ENCODE data around the gene TBC1D10B.

The TBC1D10B gene

DNA sequence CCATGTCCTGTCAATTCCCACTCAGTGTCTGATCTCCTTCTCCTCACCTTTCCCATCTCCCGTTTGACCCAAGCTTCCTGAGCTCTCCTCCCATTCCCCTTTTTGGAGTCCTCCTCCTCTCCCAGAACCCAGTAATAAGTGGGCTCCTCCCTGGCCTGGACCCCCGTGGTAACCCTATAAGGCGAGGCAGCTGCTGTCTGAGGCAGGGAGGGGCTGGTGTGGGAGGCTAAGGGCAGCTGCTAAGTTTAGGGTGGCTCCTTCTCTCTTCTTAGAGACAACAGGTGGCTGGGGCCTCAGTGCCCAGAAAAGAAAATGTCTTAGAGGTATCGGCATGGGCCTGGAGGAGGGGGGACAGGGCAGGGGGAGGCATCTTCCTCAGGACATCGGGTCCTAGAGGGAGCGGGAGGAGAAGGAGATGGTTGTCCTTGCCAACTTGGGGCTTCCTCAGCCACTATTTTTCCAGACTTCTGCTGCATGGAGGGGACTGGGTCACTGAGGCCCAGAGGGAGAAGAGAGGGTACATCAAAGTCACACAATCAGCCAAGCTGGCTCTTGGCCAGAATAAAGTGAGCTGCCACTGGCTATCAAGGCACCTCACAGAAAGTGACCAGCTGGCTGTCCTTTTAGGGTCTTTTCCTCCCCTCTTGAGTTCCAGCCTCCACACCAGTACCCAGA lies 1.9 kb upstream of the TBC1D10B start:
- no peak for DNase-seq

DNA sequence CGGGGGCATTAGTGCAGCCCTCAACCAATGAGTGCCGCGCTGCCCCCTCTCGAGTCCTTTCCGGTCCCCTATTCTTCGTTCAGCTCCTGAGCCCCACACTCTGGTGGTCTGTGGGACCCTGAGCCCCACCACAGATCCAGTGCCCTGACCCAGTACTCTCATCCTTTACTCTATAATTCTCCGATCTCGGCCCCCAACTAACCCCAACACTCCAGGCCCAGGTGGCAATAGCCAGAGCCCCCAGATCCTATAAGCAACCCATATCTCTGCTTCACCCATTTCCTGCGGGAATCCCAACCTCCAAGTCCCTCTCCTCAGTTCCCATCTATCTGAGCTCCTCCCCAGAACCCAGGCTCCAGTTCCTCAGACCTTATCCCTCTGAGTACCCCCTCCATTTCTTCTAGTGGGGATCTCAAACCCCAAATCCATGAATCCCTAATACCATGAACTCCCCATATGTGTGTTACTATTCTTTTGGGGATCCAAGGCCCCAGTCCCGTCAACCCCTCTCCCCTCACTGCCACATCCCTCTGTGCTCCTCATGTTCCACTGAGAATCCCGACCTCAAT lies 1.0 kb upstream of the TBC1D10B start:
- DNase-seq = no peak

DNA sequence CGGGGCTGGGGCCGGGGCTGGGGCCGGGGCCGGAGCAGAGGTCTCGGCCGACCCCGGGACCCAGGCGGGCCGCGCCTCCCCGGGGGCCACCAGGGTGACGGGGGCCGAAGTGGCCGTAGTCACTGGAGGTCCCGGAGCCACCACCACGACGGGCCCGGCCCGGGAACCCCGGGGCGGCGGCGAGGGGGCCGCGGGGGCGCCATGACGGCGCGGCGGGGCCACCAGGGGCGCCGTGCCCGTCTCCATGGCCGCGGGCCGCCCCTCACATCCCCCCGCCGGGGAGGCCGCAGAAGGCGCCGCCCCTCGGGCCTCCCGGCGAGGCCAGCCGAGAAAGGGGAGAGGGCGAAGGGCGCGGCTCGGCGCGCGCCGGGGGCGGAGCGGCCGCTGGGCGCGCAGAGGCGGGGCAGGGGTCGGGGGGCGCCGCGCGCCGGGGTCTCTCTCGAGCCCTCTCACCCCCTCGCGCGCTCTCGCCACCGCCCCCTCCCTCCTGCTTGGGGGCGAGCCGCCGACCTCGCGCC lies 297 bp downstream of the TBC1D10B start:
- no peak for DNase-seq

DNA sequence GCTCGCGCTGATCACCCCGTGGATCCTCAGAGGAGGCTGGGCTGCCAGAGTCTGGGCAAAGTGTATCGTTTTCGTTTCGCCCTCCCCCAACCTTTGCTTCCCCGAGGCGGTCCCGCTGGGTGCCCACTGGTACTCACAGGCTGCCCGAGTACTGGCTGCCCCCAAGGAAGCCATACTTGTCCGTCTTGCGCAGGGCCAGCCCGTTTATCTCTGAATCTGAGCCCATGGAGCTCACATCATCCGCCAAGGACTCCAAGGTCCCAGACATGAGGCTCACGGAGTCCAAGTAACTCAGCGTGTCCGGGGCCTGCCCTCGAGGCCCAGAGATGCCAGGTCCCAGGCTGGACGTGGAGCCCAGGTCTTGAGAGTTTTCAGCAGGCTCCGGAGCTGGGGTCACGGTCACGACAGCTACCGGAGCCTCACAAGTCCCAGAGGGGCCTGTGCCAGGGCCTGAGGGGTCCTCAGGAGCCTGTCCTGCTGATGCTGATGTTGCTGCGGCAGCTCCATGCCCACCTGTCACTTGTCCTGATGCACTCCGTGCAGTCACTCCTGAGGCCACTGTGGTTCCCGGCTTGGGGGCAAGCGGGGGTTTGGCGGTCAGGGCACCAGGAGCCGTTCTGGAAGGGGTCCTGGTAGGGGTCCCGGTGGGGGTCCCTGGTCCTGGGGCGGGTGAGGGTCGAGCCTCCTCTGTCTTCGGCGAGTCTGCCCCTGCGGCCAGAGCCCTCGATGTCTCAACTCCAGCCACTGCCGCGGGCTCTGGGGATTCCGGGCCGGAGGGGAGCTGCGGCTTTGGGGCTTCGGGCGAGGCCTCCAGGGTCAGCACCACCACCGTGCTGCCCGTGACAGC lies 980 bp downstream of the TBC1D10B start:
- DNase-seq = peak; percentile 21

DNA sequence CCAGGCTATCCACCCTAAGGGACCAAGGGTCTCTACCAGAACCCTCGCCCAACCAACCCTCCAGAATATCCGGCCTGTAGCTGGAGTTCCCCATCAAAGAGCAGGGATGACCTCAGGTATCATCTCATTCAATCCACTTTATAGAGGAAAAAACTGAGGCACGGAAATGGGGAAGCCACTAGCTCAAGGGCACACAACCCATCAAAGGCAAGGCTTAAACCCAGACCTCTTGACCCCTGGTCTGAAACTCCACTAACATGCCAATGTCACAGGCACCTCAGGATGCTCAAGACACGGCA lies 1.6 kb downstream of the TBC1D10B start:
- no peak for DNase-seq

DNA sequence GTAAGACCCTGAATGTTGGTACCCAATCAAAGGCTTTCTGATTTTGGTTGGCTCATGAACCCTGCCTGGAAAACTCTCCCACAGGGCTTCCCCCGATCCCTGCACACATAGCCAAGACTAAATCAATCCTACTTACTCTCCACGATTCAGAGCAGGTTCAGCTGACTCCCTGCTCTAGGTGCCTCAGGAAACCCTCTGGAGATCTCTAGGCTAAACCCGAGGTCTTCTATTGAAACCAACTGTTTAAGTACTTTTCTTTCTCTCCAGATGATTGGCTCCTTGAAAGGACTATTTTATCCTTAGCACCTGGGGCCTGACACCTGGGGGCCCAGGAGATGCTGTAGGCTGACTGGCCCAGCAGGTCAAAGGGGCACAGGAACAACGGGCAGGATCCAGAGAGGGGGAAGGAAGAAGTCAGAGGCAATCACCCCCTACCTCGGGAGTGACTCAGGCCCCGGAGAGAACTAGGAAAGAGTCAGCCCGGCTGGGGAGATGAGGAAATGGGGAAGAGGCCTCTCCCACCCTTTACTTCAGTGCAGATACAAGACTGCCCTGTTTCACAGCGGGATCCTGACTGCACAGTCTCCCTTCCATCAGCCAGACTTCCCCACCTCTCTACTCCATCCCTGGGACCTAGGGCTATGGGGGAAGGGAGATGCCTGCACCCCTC lies 2.0 kb downstream of the TBC1D10B start:
- DNase-seq = peak; percentile 70

DNA sequence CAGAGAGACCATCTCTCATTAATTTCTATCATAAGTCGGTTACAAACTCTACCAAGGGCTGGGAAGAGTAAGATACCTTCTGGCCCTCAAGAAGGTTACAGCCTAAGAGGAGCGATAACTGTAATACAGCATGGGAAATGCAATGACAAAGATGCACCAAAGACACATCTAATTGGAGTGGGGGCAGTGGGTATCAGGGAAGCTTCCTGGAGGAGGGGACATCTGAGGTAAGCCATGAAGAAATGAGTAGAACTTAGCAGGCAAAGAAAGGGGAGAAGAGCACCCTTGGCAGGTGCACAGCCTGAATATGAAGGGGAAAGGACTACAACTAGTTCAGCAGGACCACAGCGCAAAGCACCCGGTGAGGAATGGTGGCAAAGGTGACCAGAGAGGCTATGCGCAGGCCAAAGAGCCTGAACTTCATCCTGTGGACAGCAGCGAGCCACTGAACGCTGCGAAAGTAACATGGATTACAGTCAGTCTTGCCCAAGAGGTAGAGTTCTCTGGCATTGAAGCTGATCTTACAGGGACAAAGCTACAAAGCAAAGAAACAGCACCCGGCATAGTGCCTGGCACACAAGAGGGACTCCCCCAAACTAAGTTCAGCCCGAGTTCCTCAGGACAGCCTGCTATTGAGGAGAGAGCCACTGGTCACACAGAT lies 2.8 kb downstream of the TBC1D10B start:
- no peak for DNase-seq

DNA sequence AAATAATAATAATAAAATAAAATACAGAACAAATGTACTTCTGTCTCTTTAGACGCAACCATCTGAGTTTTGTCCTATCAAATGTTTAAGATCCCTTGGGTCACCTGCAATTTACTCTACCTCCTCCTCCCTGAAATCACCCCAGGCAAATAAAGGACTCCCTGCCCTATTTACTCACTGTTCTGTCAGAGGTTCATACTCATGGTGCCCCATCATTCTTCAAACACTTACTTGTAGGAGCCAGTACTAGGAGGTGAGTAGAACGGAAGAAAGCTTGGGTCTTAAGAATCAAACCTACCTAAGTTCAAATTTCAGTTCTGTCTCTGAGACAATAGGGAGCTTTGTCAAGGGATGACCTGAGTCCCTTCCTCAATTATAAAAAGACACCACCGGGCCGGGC lies 3.8 kb downstream of the TBC1D10B start:
- DNase-seq = no peak

DNA sequence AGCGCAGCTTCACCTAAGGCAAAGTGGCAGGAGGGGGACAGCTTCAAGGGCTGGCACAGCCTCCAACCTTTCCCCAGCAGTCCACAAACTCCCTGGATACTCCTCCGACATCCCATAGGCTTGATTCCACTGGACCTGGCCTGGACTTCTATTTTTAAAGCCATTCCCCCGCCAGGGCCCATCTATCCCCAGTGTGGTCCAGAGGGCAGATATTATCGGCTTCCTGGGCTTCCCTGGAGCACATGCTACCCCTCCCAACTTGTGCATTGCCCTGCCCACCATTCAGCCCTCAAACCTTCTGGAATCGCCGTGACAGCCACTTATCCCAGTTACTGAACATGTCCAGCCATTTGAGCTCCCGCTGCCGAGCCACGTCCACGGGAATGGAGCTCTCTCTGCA lies 5.1 kb downstream of the TBC1D10B start:
- no peak for DNase-seq

DNA sequence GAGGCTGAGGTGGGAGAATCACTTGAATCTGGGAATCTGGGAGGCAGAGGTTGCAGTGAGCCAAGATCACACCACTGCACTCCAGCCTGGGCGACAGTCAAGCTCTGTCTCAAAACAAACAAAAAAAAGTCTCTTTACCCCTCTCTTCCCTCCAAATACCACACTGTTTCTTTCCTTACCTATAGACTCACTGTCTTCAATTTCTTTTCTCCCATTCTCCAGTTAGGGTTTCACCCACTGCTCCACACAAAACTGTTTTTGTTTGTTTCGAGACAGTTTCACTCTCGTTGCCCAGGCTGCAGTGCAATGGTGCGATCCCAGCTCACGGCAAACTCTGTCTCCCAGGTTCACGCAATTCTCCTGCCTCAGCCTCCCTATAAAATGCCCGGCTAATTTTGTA lies 9.1 kb downstream of the TBC1D10B start:
- DNase-seq = no peak

DNA sequence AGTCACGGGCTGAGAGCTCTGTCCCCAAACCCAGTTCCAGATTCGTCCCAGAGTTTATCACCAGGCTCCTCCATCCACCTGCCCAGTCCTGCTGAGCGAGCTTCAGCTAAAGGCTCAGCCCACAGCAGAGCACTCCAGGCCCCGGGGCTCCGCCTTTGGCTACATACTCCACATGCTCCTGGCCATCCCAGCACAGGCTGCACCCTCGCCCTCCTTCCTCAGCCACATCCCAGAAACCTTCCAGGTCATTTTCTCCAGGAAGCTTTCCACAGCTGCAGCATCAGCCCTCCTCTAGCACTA lies 10.5 kb downstream of the TBC1D10B start:
- no peak for DNase-seq

DNA sequence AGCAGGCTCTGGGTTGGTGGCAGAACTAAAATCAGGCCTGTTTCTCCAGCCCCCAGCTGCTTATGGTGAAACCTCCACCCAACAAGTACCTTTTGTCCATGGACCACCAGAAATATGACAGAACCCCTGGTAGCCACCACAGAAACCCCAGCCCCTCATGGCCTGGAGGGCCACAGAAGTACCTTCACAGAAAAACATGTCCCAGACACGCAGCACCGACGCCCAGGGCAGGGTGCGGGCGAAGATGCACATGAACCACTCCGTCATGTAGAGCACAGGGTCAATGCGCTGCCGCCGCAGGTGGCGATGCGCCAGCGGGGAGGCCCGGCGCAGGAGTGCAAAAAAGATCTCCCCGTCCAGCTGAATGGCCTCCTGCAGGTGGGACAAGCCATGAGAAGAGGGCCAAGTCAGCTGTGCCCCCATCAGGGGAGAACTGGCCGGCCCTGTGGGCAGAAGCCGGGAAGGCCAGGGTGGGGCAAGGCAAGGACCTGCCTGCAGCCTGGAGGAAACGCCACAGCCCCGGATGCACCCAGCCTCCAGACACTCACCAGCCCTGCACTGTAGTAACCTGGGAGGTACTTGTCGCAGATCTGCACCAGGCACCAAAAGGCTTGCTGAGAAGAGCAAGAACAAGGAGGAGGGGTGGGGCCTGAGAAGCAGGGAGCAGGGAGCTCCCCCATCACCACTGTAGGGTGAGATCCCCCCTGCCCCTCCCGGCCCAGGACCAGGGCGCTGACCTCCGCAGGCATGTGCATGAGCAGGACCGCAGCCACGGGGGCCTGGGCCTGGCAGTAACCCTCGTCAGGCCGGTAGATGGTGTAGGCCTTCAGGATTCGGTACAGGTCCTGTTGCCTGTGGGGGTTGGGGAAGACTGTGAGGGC lies 11.1 kb downstream of the TBC1D10B start:
- DNase-seq = no peak

DNA sequence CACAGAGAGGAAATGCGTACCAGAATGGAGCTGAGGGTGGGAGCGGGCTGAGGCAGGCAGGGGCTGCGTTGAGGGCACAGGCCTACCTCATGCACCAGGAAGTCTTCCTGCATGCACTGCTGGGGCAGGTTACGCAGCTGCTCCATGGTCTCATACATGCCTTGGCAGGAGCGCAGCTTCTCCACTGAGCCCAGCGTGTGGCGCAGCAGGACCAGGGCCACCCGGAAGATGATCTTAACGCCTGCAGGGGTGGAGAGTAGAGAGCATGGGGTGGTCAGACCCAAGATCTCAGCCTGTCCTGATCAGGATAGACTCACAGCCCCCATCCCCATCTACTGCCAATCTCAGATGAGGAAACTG lies 11.7 kb downstream of the TBC1D10B start:
- DNase-seq = no peak

DNA sequence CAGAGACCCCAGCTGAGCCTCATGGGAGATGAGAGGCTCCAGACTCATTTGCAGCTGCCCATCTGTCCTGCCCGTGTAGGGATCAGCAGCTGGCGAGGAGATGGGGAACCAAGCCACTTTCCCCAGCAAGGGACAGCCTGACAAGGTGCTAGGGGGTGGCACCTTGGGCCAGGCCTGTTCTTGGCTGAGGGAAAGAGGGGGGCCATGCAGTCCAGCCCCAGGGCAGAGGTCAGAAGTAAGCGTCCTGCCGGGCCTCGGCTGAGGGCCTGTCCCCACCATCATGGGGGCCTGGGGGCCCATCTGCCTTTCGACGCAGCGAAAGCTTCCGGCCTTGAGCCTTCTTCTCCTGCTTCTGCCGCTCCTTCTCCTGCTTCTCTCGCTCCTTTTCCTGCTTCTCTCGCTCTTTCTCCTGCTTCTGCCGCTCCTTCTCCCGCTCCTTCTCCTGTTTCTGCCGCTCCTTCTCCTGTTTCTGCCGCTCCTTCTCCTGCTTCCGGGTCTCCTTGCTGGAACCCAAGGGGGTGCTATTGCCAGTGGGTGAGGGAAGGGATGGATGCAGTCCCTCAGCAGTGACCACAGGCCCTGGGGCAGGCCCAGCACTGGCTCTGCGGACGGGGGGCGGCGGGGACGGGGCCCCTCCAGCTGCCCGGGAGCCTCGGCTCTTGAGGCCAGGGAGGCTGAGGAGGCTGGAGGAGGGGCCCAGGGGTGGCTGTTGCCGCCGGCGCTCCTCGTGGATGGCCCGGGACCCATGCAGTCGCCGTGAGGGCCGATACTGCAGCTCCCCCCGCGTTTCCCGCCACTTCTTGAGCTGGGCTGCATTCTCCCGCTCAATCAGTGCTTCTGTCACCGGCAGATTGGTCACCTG lies 12.3 kb downstream of the TBC1D10B start:
- no peak for DNase-seq

DNA sequence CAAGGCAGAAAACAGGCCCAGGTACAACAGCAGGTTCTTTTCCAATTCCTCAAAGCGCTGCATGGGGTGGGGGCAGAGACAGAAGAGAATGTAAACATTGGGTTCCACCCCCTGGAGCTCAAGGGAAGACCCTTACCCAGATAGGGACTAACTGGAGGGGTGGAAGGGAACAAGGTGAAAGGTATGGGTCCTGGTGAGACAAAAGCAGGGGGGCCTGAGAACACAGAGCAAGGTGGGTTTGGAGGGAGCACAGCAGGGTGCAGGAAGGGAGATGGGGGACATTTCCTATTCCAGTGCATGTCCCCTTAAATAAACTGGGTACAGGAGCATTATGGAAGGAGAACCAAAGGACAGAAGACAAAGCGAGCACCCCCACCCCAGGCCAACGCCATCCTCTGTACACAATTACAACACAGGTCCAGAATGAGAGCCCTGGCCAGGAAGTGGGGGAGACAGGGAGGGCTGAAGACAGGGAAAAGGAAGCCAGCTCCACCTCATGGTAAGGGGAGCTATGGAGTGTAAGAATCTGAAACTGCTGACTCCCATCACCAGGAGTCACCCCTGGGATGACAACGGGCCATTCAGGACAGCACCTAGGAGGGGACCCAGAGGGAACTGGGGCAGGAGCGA lies 13.1 kb downstream of the TBC1D10B start:
- no peak for DNase-seq

DNA sequence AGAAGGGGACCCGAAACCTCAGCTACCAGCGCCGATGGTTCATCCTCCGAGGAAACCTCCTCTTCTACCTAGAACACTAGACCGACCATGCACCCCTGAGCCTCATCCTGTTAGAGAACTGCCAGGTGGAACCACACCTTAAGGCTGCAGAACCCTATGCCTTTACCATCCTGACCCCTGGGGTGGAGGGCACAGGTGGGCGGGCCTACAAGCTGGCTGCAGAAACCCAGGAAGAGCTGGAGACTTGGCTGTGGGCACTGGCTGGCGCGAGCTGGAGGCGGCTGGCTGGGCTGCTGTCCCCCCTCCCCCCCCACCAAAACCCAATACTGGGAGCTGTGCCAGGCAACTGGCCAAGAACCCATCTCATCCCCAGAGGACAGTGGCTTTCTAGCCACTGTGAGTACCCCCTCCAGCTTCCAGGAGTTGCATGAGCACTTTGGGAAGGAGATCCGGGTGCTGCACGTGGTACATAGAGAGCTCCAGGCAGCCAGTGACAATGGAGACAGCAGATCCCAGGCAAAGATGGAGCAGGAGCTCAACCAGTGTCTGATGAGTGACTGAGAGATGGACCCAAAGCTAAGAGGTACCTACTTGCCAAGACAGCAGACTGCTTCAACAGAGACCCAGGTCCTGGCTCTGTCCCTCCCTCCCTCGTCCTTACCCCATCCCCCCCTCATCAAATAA lies 13.8 kb downstream of the TBC1D10B start:
- DNase-seq = no peak

DNA sequence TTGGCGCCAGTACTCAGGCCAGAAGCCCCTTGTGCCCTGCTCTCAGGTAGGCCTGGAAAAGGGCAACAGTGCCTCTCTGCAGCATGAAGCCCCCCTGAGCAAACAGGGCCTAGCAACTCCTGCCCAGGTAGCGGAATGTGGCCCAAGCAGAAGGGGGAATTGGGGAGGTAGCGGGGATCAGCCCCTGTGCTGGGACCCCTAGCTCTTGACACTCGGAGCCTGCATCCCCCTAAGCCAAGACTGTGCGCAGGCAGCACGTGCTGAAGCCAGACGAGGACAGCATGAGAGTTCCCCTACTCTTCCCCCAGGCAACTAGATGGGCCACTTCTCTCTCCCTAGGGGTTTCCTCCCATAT lies 14.4 kb downstream of the TBC1D10B start:
- DNase-seq = no peak

DNA sequence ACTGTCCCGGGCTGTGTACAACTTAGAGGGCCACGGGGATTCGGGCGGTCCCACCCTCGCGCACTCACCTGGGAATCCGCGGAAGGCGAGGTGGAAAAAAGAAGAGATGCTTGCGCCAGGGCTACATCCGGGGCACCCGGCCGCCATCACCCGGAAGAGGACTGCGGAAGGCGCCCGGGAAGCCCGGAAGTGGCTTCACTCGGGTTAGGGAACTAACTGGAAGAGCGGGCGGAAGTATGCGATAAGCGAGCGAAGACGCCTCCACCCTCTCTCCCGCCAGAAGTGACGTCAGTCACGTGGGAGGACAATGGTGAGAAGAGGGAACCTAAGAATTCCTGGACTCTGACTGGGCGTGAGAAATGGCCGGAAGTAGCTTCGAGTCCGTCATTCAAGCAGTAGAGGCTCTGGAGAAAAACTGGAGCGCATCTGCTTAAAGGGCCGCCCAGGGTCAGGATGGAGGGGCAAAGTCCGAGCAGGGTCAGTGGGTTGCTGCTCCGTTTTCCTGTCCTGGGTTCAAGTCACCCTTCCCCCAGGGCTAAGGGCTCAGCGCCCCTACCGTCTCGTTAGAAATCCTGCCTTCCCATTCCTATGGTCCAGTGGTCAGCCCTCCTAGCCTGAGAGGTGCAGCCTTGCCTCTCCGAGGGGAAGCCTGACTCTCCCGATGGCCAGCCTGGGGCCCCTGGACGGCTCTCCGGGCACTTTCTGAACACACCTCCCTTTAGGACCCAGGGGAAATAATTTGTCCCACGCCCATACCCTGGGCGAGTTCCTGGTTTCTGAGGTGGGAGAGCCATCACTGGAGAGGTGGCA lies 14.9 kb downstream of the TBC1D10B start, which contains the start of gene CD2BP2:
Gene CD2BP2 (minus strand): TSS at position 165 of the 810 bp plus-strand sequence. CDS start 627 bp downstream, outside the sequence.
- peak; percentile 100 for DNase-seq
